SIG-M5 treated with dmso at 0.1 percent for 504 hours (cell line): ENCODE measurements around the gene TBC1D8.

ENCODE experiments used
- DNase-seq: peaks from one replicate; lab custom pipeline; 2025; ENCODE audit not compliant: unreplicated experiment; lab: John Stamatoyannopoulos, UW

The TBC1D8 gene

DNA sequence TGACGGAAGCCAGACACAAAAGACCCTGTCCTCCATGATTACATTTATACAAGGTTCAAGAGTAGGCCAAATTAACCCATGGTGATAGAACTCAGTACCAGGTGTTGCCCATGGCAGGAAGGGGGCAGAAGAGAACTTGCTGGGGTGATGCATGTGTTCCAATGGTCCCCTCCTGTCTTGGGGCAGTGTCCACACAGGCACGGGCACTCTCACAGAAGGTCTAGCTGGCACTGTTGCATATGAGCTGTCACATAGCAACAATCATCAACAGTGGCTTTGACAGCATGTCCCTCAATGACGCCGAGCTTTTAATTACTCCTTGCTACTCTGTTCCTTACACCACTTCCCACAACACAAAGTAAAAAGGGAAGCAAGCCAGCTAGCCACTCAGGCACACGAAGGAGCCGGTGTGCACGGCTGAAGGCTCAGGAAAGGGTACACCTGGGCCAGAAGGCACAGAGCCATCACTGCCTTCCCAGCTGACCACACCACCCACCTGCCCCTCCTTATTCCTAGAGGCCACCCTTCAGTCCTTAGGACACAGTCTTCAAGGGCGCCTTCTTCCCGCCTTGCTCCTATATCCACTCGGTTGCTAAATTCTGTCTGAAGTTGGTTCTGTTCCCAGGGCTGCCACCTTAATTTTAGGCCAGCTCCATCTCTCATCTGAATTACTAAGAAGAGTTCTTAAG lies 120.2 kb downstream of the TBC1D8 start:
- DNase-seq, result no peak

- DNase-seq, result no peak
Measured at GRCh38 chr2:101027852-101028251, 123.3 kb downstream of the TBC1D8 start.

GRCh38 chr2:101026923-101027469 lies 124.2 kb downstream of the TBC1D8 start:
- DNase-seq, result no peak

- DNase-seq, result no peak
Measured at GRCh38 chr2:101026253-101026701, 124.9 kb downstream of the TBC1D8 start.

DNA sequence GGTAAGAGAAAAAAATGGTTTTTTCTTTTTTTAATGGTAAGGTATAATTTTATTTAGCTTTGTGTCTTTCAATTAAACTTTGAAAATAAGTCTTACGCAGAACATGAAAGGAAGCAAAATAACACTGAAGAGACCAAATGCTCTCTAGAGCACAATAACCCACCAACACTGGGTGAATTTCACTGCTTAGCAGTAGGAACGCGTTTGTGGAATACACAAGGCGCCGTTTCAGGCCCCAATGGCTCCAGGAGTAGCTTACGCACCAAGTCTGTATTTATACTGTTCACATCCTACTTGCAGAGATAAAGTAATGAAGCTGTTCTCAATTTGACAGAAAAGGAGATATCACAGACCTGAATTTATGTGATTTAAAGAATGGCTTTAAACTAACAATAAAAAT lies 125.6 kb downstream of the TBC1D8 start:
- no peak for DNase-seq

GRCh38 chr2:101023327-101024107 lies 127.7 kb downstream of the TBC1D8 start:
- DNase-seq, result no peak

GRCh38 chr2:101022221-101022620 lies 129.0 kb downstream of the TBC1D8 start:
- DNase-seq, result no peak

DNA sequence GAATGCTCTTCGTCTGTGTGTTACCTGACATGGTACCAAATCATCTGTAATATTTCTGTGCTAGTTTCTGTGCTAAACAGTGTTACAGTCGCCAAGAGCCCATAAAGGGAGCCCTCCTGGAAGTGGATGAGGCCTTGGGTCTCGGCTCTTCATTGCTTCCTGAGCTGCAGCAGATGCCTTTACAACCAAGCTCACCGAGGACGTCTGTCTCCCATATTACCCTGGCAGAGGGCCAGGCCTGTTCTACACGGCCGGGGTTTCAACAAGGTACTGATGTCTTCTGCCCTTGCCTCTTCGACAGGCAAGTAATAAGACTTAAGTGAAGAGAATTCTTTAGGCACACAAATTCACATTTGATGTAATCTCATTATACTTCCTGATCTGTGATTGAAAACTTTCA lies 132.2 kb downstream of the TBC1D8 start:
- DNase-seq, result no peak

GRCh38 chr2:101017371-101017770 lies 133.8 kb downstream of the TBC1D8 start:
- DNase-seq, result no peak

DNA sequence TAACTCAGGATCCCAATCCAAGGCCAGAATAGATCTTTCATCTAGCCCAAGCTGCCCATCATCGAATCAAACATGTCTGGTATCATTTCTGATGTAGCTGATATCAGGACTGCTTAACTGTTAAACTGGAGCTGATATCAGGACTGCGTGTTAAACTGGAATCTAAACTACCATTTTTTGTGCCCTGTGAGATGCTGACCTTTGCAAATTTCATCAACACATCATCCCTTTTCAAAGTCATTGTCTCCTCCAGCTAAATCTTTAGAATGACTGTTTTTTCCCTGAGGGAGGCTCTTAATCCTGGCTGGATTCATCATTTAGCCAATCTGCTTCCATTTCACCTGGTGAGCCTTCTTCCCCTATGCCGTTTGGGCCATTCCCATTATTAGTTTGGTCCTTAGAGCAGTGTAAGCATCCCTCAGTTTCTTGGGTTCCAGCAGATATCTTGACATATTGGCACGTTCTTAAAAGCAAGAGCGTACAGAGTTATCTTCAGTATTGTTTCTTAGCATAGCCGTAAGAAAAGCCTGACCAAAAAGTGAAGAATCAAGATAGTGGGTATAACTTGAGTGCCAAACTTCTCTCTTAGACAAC lies 136.8 kb downstream of the TBC1D8 start:
- no peak for DNase-seq

DNA sequence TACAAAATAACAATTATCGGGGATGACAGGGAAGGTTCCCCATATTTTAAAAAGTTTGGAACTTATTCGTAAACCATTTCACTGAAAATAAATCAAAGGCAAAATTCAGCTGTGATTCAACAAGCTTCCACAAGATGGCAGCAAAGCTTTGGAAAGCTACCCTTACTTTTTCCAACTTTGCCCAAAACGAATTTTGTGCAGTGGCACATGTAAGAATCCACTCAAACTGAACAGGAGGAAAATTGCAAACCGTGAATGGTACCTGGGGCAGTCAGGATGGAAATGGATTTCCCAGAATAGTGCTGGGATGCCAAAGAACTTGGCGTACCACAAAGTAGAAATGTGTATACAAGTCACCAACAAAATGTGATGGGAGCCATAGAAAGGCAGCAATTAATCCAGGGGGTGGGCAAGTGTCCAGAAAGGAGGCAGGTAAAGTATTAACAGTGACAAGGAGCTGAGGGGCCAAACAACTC lies 138.4 kb downstream of the TBC1D8 start:
- DNase-seq, result peak; percentile 37

GRCh38 chr2:101012054-101012705 lies 139.0 kb downstream of the TBC1D8 start:
- no peak for DNase-seq

DNA sequence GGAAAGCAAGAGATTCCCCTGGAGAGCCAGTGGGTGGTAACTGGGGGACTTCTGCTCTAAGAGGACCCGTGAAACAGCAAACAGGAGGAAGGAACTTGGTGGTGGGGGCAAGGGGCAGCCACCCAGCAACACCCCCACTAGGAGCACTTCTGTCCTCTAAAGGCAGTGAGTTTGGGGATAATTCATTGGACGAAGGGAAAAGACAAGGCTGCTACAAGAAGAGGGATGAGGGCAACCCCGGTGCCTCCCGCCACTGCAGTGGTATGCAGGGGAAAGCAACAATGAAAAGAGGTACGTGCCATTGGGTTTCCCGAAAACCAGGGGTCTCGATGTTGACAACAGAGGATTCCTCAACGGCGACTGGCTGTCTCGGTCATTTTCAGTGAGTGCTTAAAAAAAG lies 140.0 kb downstream of the TBC1D8 start:
- no peak for DNase-seq

- no peak for DNase-seq
Measured at GRCh38 chr2:101007415-101008345, 143.5 kb downstream of the TBC1D8 start.

DNA sequence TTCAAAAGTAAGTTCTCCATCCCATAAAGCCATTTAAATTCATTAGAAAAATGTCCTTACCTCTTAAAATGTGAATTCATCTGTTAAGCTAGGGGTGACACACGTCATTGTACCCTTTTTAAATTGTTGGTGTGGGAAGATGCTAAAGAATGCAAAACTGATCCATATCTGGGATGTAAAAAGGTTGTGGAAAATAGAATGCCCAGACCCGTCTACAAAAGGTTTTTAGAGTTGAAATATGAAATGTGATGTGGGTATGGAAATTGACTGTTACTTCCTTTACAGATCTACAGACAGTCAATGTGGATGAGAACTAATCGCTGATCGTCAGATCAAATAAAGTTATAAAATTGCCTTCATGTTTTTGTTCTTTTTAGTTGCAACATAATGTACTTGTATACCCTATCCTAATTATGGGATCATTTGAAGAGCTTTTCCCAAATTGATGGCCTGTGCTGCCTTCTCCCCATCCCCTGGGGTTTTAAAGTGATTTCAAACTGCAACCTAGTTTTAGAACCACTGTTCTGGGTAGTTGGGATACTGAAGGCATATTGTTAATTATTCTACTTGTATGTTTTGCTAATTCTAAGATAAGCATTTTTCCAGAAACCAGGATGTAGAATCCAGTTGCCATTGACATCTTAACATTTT lies 145.0 kb downstream of the TBC1D8 start:
- no peak for DNase-seq

DNA sequence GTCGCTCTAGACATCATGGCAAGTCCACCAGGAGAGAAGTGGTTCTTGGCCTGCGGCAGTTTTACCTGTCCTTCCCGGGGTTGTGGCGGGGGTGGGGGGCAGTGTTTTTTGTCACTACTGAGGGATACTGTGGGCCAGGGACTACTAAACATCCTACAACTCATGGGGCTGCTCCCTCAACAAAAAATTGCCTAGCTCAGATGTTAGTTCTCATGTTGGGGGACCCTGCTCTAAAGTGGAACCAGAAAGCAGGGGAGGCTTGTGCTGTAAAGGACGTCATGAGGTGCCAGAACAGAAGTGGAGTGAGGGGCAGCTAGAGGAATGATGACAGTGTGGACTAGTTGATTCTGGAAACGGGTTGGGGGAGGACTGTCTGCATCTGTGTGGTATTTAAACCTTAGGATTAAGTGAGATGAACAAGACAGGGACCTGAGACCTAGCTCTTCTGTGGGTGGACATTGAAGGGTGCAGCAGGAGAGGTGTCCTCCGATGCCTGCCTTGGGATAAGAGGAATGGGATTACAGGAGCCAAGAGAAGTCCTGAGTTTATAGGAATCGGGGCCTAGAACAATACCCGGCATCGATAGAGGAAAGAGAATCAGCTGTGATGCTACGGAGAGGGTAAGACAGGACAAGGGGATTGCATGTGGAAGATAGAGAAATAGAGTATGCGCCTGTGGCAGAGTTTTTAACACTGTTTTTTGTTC lies 146.4 kb downstream of the TBC1D8 start:
- no peak for DNase-seq

GRCh38 chr2:101003278-101003775 lies 147.9 kb downstream of the TBC1D8 start:
- no peak for DNase-seq

- peak; percentile 39 for DNase-seq
Measured at GRCh38 chr2:101002562-101003277, 148.5 kb downstream of the TBC1D8 start.
